GM23338 (cell line): Measurements from ENCODE around the gene CD33. TPM values are rescaled to one million over a fixed set of nuclear protein-coding genes. Genes with fewer than 3 reads are reported as not detected.

Experiments
- ATAC-seq: fragments of 200-7000 bp; cut with Tn5 transposase; 3 replicates; pipeline ENCODE4 v1.9.1; 2020
- DNase-seq: peaks from one replicate; pipeline ENCODE4 v3.0.0-alpha.2; 2015; ENCODE audit warnings: low spot score
- H2AFZ ChIP-seq: fragments of 200-600 bp; sonication (generic); 2 replicates; pipeline ENCODE4 v1.8.0; 2016; ENCODE audit warnings: antibody characterized with exemption, mild to moderate bottlenecking, moderate library complexity
- H3F3A ChIP-seq: fragments of 200-600 bp; sonication (generic); replicated peaks from 2 replicates; pipeline ENCODE4 v1.8.0; 2017; ENCODE audit warnings: antibody characterized with exemption, mixed run types, low read depth
- H3K27ac ChIP-seq: fragments of 200-600 bp; sonication (generic); 2 replicates; pipeline ENCODE4 v1.6.1; 2016; ENCODE audit warnings: low read depth
- H3K27me3 ChIP-seq: fragments of 200-600 bp; sonication (generic); 2 replicates; pipeline ENCODE4 v1.8.0; 2016; ENCODE audit warnings: mild to moderate bottlenecking, mixed run types, moderate library complexity; ENCODE audit not compliant: insufficient read depth
- H3K36me3 ChIP-seq: fragments of 200-600 bp; sonication (generic); 2 replicates; pipeline ENCODE4 v1.8.0; 2016; ENCODE audit warnings: mild to moderate bottlenecking; ENCODE audit not compliant: insufficient read depth
- H3K4me1 ChIP-seq: fragments of 200-600 bp; sonication (generic); 2 replicates; pipeline ENCODE4 v1.8.0; 2016; ENCODE audit warnings: mild to moderate bottlenecking, moderate library complexity; ENCODE audit not compliant: insufficient read depth
- H3K4me2 ChIP-seq: fragments of 200-600 bp; sonication (generic); 2 replicates; pipeline ENCODE4 v1.7.1; 2017; ENCODE audit warnings: mixed run types
- H3K4me3 ChIP-seq: fragments of 200-600 bp; sonication (generic); 2 replicates; pipeline ENCODE4 v1.6.1; 2016; ENCODE audit warnings: mixed run types
- H3K79me2 ChIP-seq: fragments of 200-600 bp; sonication (generic); replicated peaks from 2 replicates; pipeline ENCODE4 v1.8.0; 2017; ENCODE audit warnings: mild to moderate bottlenecking; ENCODE audit not compliant: insufficient read depth
- H3K9me2 ChIP-seq: fragments of 200-600 bp; sonication (generic); 2 replicates; pipeline ENCODE4 v1.8.0; 2017; ENCODE audit not compliant: insufficient read depth
- H4K20me1 ChIP-seq: fragments of 200-600 bp; sonication (generic); replicated peaks from 2 replicates; pipeline ENCODE4 v1.8.0; 2017; ENCODE audit warnings: mild to moderate bottlenecking; ENCODE audit not compliant: insufficient read depth
- H3K27ac Mint-ChIP-seq: 2 replicates; pipeline ENCODE4 v1.8.0; 2020; ENCODE audit warnings: inconsistent platforms, mild to moderate bottlenecking, moderate library complexity, mixed read lengths
- H3K27me3 Mint-ChIP-seq: 3 replicates; pipeline ENCODE4 v1.8.0; 2022; ENCODE audit warnings: low read depth, mild to moderate bottlenecking, moderate library complexity, mixed read lengths, inconsistent platforms; ENCODE audit not compliant: insufficient read depth, poor library complexity
- H3K36me3 Mint-ChIP-seq: 3 replicates; pipeline ENCODE4 v1.8.0; 2021; ENCODE audit warnings: low read depth, mild to moderate bottlenecking, inconsistent platforms, moderate library complexity, mixed read lengths
- H3K4me1 Mint-ChIP-seq: 3 replicates; pipeline ENCODE4 v1.8.0; 2020; ENCODE audit warnings: mild to moderate bottlenecking, inconsistent platforms, mixed read lengths
- H3K4me3 Mint-ChIP-seq: 3 replicates; pipeline ENCODE4 v1.8.0; 2021; ENCODE audit warnings: moderate library complexity, mild to moderate bottlenecking, inconsistent platforms, mixed read lengths
- H3K9me3 Mint-ChIP-seq: 3 replicates; pipeline ENCODE4 v1.8.0; 2020; ENCODE audit warnings: moderate library complexity, mild to moderate bottlenecking, inconsistent platforms, mixed read lengths
- ETS1 ChIP-seq: IDR thresholded peaks from 2 replicates; pipeline ENCODE4 v1.6.1; 2016; ENCODE audit warnings: antibody characterized with exemption
- EZH2 ChIP-seq: fragments of 200-600 bp; sonication (generic); IDR thresholded peaks from one replicate; pipeline ENCODE4 v1.8.0; 2017; ENCODE audit warnings: antibody characterized with exemption, mild to moderate bottlenecking, low read depth; ENCODE audit not compliant: unreplicated experiment
- microRNA-seq: library from miRNA; unstranded; fragments of <30 nt; microRNA quantifications from one replicate; pipeline ENCODE4, GENCODE V29; 2017
- polyA plus RNA-seq: library from polyadenylated mRNA; unstranded; fragments of >200 nt; fragmentation: Nextera tagmentation; extraction: Ambion mirVana; gene quantifications from 2 replicates; pipeline ENCODE4 v1.2.1, GENCODE V29; 2016
- small RNA-seq: library from RNA; depleted of rRNA; stranded (forward); fragments of <200 nt; gene quantifications from one replicate; pipeline ENCODE3, GENCODE V24; 2014; ENCODE audit warnings: low replicate concordance
- total RNA-seq: library from RNA; depleted of rRNA; stranded (reverse); fragments of >200 nt; shearing (Covaris generic); gene quantifications from 2 replicates; pipeline ENCODE4 v1.2.3, GENCODE V29; 2014; rRNA removed

The CD33 gene
- total and polyA plus RNA-seq, 2 experiments from 2014 or later, result 0.45 TPM; not detected in 1

GRCh38 chr19:51285682-51286081 lies 60.8 kb downstream of the CD33 start:
- Mint-ChIP-seq H3K9me3 (peaks cover 15% of the 10 kb centered on the region), H3K36me3 (0 out of 3 replicates have a peak, but pooled peaks cover 4% of the 10 kb centered on the region), H3K4me1 (no peaks in the 10 kb centered on the region), H3K4me3 (no peak overlapping the region), H3K27ac (no peak overlapping the region), H3K27me3 (peaks cover 12% of the 10 kb centered on the region)
- Histone ChIP-seq H3K4me3 (no peak overlapping the region), H3K27me3 (no peaks in the 10 kb centered on the region), H3F3A (no peaks in the 10 kb centered on the region), H3K4me2 (no peak overlapping the region), H4K20me1 (no peaks in the 10 kb centered on the region), H3K36me3 (no peaks in the 10 kb centered on the region), H3K27ac (no peak overlapping the region), H2AFZ (no peak overlapping the region), H3K9me2 (peaks cover 14% of the 10 kb centered on the region; the same call in 1 of the 2 replicates), H3K79me2 (no peaks in the 10 kb centered on the region), H3K4me1 (no peaks in the 10 kb centered on the region)
- ATAC-seq (no peak), DNase-seq (no peak)
- TF ChIP-seq EZH2, result no peak
- no peak for TF ChIP-seq ETS1

Small RNA genes within 50 kb of the gene (microRNA-seq; reads per million reads assigned to microRNA genes)
- gene MIR8074, result not detected

Small RNA genes within 50 kb of the gene (small RNA-seq; reads per million reads assigned to genes)
- not detected for gene MIR8074

Other genes starting within 250 kb of the CD33 start
- 0.19 and 1.4 TPM in 2 replicates for gene KLK7, start 241.2 kb upstream of the CD33 start, total RNA-seq
- gene KLK7, start 241.2 kb upstream of the CD33 start, polyA plus RNA-seq, result 1.1 and 1.5 TPM in 2 replicates
- 4.6 and 4.9 TPM in 2 replicates for gene KLK8, start 223.5 kb upstream of the CD33 start, total RNA-seq
- gene KLK8, start 223.5 kb upstream of the CD33 start, polyA plus RNA-seq, result 14.6 and 17.0 TPM in 2 replicates
- gene KLK10, start 205.4 kb upstream of the CD33 start, total RNA-seq, result 4.9 and 6.6 TPM in 2 replicates
- gene KLK10, start 205.4 kb upstream of the CD33 start, polyA plus RNA-seq, result 6.0 and 6.1 TPM in 2 replicates
- not detected in 2 replicates for gene KLK11, start 198.5 kb upstream of the CD33 start, total RNA-seq
- 0.28 TPM in 1 of 2 replicates, not detected in the other for gene KLK11, start 198.5 kb upstream of the CD33 start, polyA plus RNA-seq
- gene KLK12, start 190.1 kb upstream of the CD33 start, total RNA-seq, result not detected in 2 replicates
- not detected in 2 replicates for gene KLK12, start 190.1 kb upstream of the CD33 start, polyA plus RNA-seq
- gene KLK13, start 160.0 kb upstream of the CD33 start, total RNA-seq, result 1.1 and 5.7 TPM in 2 replicates
- 3.6 and 4.5 TPM in 2 replicates for gene KLK13, start 160.0 kb upstream of the CD33 start, polyA plus RNA-seq
- gene KLK14, start 142.2 kb upstream of the CD33 start, total RNA-seq, result not detected in 2 replicates
- gene KLK14, start 142.2 kb upstream of the CD33 start, polyA plus RNA-seq, result 0.42 and 0.52 TPM in 2 replicates
- 15.6 and 18.8 TPM in 2 replicates for gene CTU1, start 116.7 kb upstream of the CD33 start, total RNA-seq
- gene CTU1, start 116.7 kb upstream of the CD33 start, polyA plus RNA-seq, result 3.7 and 11.0 TPM in 2 replicates
- not detected in 2 replicates for gene SIGLEC9, start 100.2 kb upstream of the CD33 start, total RNA-seq
- not detected in 2 replicates for gene SIGLEC9, start 100.2 kb upstream of the CD33 start, polyA plus RNA-seq
- not detected in 2 replicates for gene SIGLEC7, start 82.8 kb upstream of the CD33 start, total RNA-seq
- gene SIGLEC7, start 82.8 kb upstream of the CD33 start, polyA plus RNA-seq, result not detected in 2 replicates
- not detected in 2 replicates for gene SIGLECL1, start 26.0 kb downstream of the CD33 start, total RNA-seq
- gene SIGLECL1, start 26.0 kb downstream of the CD33 start, polyA plus RNA-seq, result not detected in 2 replicates
- 29.1 and 29.4 TPM in 2 replicates for gene IGLON5, start 86.6 kb downstream of the CD33 start, total RNA-seq
- 5.0 and 5.4 TPM in 2 replicates for gene IGLON5, start 86.6 kb downstream of the CD33 start, polyA plus RNA-seq
- 8.5 and 10.4 TPM in 2 replicates for gene VSIG10L, start 117.1 kb downstream of the CD33 start, total RNA-seq
- 9.6 and 9.8 TPM in 2 replicates for gene VSIG10L, start 117.1 kb downstream of the CD33 start, polyA plus RNA-seq
- gene ETFB, start 141.3 kb downstream of the CD33 start, total RNA-seq, result 37.3 and 42.3 TPM in 2 replicates
- 59.3 and 63.4 TPM in 2 replicates for gene ETFB, start 141.3 kb downstream of the CD33 start, polyA plus RNA-seq
- gene CLDND2, start 143.9 kb downstream of the CD33 start, total RNA-seq, result not detected in 2 replicates
- gene CLDND2, start 143.9 kb downstream of the CD33 start, polyA plus RNA-seq, result 7.7 and 12.1 TPM in 2 replicates
- not detected in 2 replicates for gene NKG7, start 147.6 kb downstream of the CD33 start, total RNA-seq
- not detected in 2 replicates for gene NKG7, start 147.6 kb downstream of the CD33 start, polyA plus RNA-seq
- not detected in 2 replicates for gene LIM2, start 162.9 kb downstream of the CD33 start, total RNA-seq
- gene LIM2, start 162.9 kb downstream of the CD33 start, polyA plus RNA-seq, result not detected in 2 replicates
- 1.4 and 5.6 TPM in 2 replicates for gene C19orf84, start 165.5 kb downstream of the CD33 start, total RNA-seq
- gene C19orf84, start 165.5 kb downstream of the CD33 start, polyA plus RNA-seq, result 3.9 and 4.4 TPM in 2 replicates
- gene SIGLEC10, start 192.6 kb downstream of the CD33 start, total RNA-seq, result not detected in 2 replicates
- 0.47 and 0.56 TPM in 2 replicates for gene SIGLEC10, start 192.6 kb downstream of the CD33 start, polyA plus RNA-seq
- not detected in 2 replicates for gene SIGLEC8, start 233.4 kb downstream of the CD33 start, total RNA-seq
- gene SIGLEC8, start 233.4 kb downstream of the CD33 start, polyA plus RNA-seq, result not detected in 2 replicates